Right atrium auricular region (tissue), 2 donors: ENCODE results near the gene BCCIP. TPM values are rescaled to one million over a fixed set of nuclear protein-coding genes. Genes with fewer than 3 reads are reported as not detected.

Experiments
- DNase-seq: peaks from one replicate; pipeline ENCODE4 v3.0.0-alpha.2; 2019; ENCODE audit warnings: low spot score
- H3K27ac ChIP-seq, 2 donors: fragments of 200-600 bp; sonication (generic); 1 replicate in 1 of 2; 2 replicates in 1 of 2; pipeline ENCODE4 v1.5.1; 2016 to 2019
- H3K27me3 ChIP-seq, 2 donors: fragments of 200-600 bp; sonication (generic); one replicate each; pipeline versions ENCODE4 v1.5.1 to v1.6.0; 2017 to 2019
- H3K36me3 ChIP-seq: fragments of 200-600 bp; sonication (generic); one replicate; pipeline ENCODE4 v1.5.1; 2016
- H3K4me1 ChIP-seq, 2 donors: fragments of 200-600 bp; sonication (generic); one replicate each; pipeline versions ENCODE4 v1.5.1 to v1.6.0; 2017 to 2019
- H3K4me3 ChIP-seq, 2 donors: fragments of 200-600 bp; sonication (generic); 1 replicate in 1 of 2; 2 replicates in 1 of 2; pipeline ENCODE4 v1.5.1; 2017 to 2019; ENCODE audit warnings: mild to moderate bottlenecking in 1 of 2, moderate library complexity in 1 of 2
- H3K9me3 ChIP-seq, 2 donors: fragments of 200-600 bp; sonication (generic); one replicate each; pipeline ENCODE4 v1.5.1; 2019
- total RNA-seq, 2 donors: library from RNA; depleted of rRNA; stranded (reverse); fragments of >200 nt; gene quantifications; one replicate each; pipeline ENCODE4 v1.1.0, GENCODE V29; 2016
- TF ChIP-seq, protein P1 (sequence below), 2 donors: fragments of 200-600 bp; sonication (generic); IDR thresholded peaks; one replicate each; pipeline ENCODE4 v1.5.1; 2019; ENCODE audit warnings: antibody characterized with exemption in 2 of 2

BCCIP gene
- total RNA-seq, 2 donors from 2014 or later, result 34.1 to 37.3 TPM

- no peak overlapping the region for H3K4me3 ChIP-seq
- H3K27ac ChIP-seq, result no peak overlapping the region
- TF ChIP-seq, protein P1, sequence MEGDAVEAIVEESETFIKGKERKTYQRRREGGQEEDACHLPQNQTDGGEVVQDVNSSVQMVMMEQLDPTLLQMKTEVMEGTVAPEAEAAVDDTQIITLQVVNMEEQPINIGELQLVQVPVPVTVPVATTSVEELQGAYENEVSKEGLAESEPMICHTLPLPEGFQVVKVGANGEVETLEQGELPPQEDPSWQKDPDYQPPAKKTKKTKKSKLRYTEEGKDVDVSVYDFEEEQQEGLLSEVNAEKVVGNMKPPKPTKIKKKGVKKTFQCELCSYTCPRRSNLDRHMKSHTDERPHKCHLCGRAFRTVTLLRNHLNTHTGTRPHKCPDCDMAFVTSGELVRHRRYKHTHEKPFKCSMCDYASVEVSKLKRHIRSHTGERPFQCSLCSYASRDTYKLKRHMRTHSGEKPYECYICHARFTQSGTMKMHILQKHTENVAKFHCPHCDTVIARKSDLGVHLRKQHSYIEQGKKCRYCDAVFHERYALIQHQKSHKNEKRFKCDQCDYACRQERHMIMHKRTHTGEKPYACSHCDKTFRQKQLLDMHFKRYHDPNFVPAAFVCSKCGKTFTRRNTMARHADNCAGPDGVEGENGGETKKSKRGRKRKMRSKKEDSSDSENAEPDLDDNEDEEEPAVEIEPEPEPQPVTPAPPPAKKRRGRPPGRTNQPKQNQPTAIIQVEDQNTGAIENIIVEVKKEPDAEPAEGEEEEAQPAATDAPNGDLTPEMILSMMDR (IDR thresholded peaks at IDR 0.05), result no peak
- no peaks in the 10 kb centered on the region for H3K27me3 ChIP-seq
- DNase-seq, result no peak
- H3K9me3 ChIP-seq, result no peaks in the 10 kb centered on the region
- peaks cover 19% of the 10 kb centered on the region for H3K36me3 ChIP-seq
- no peaks in the 10 kb centered on the region for H3K4me1 ChIP-seq
Observed at GRCh38 chr10:125857185-125857760, 33.9 kb downstream of the BCCIP start.

DNA sequence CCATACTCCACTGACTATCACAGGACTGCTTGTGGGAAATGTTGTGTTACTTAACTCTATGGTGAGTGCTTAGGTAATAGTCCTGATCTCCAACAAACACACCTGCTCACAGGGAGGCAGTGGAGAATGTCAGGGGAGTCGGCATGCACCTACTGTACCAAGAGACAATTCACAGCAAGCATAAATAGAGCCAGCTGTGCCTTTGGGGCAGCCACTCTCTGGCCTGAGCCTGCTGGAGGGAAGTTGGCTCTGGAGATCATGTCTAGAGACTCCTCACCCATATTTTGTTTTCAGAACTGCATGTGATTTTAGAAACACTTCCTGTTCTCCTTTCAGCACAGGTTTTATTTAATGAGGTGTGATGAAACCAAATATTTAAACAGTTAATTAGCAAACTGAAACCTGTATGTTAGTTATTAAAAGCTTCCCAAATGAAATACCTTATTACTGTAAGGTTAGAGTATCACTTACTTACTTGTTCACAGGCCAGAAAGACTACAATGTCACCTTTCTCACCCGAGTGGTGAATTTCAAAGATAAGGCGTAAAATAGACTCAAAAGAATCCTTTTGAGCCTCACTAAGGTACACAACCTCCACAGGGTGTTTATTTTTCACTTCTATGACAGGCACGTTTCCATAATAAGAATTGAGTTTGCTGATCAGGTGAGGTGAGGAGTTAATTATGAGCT is 35.9 kb downstream of the BCCIP start:
- Histone ChIP-seq H3K4me3 (no peak overlapping the region), H3K9me3 (no peaks in the 10 kb centered on the region), H3K4me1 (no peaks in the 10 kb centered on the region), H3K27me3 (no peaks in the 10 kb centered on the region), H3K36me3 (peaks cover 17% of the 10 kb centered on the region), H3K27ac (no peak overlapping the region)
- no peak for DNase-seq
- TF ChIP-seq, protein P1 (IDR thresholded peaks at IDR 0.05), result no peak

- H3K36me3 ChIP-seq, result peaks cover 14% of the 10 kb centered on the region
- no peaks in the 10 kb centered on the region for H3K9me3 ChIP-seq
- H3K4me1 ChIP-seq, result no peaks in the 10 kb centered on the region
- H3K27ac ChIP-seq, result no peak overlapping the region
- H3K4me3 ChIP-seq, result no peak overlapping the region
- no peak for DNase-seq
- TF ChIP-seq, protein P1 (IDR thresholded peaks at IDR 0.05), result no peak
- no peaks in the 10 kb centered on the region for H3K27me3 ChIP-seq
Observed at GRCh38 chr10:125865120-125865519, 41.8 kb downstream of the BCCIP start.

- Histone ChIP-seq H3K4me3 (no peak overlapping the region), H3K36me3 (peaks cover 14% of the 10 kb centered on the region), H3K9me3 (no peaks in the 10 kb centered on the region), H3K27me3 (no peaks in the 10 kb centered on the region), H3K4me1 (no peaks in the 10 kb centered on the region), H3K27ac (no peak overlapping the region)
- no peak for DNase-seq
- TF ChIP-seq, protein P1 (IDR thresholded peaks at IDR 0.05), result no peak
Observed at GRCh38 chr10:125866421-125867029, 43.2 kb downstream of the BCCIP start.

GRCh38 chr10:125868372-125868975 is 45.1 kb downstream of the BCCIP start:
- TF ChIP-seq, protein P1 (IDR thresholded peaks at IDR 0.05), result peak; percentile 82 to 88
- Histone ChIP-seq H3K4me1 (no peaks in the 10 kb centered on the region), H3K27me3 (no peaks in the 10 kb centered on the region), H3K4me3 (no peak overlapping the region), H3K9me3 (no peaks in the 10 kb centered on the region), H3K36me3 (peaks cover 22% of the 10 kb centered on the region), H3K27ac (no peak overlapping the region)
- DNase-seq, result no peak
